ENCODE data around the gene DNTTIP2. TPM values are rescaled to one million over a fixed set of nuclear protein-coding genes. Genes with fewer than 3 reads are reported as not detected.

Gene DNTTIP2
- total RNA-seq, 1 experiment from 2014 or later, result 61.5 TPM

GRCh38 chr1:93816970-93817678 lies 61.9 kb downstream of the DNTTIP2 start:
- ATAC-seq (no peak), DNase-seq (ENCODE audit: low spot score) (no peak)
- no peak for TF ChIP-seq ZSCAN18 (CRISPR knock-in tag; IDR thresholded peaks at IDR 0.05)
- no peak for TF ChIP-seq NFE2L1 (CRISPR knock-in tag; IDR thresholded peaks at IDR 0.05)
- TF ChIP-seq ZNF121 (CRISPR knock-in tag; IDR thresholded peaks at IDR 0.05), result no peak
- TF ChIP-seq, protein P1, sequence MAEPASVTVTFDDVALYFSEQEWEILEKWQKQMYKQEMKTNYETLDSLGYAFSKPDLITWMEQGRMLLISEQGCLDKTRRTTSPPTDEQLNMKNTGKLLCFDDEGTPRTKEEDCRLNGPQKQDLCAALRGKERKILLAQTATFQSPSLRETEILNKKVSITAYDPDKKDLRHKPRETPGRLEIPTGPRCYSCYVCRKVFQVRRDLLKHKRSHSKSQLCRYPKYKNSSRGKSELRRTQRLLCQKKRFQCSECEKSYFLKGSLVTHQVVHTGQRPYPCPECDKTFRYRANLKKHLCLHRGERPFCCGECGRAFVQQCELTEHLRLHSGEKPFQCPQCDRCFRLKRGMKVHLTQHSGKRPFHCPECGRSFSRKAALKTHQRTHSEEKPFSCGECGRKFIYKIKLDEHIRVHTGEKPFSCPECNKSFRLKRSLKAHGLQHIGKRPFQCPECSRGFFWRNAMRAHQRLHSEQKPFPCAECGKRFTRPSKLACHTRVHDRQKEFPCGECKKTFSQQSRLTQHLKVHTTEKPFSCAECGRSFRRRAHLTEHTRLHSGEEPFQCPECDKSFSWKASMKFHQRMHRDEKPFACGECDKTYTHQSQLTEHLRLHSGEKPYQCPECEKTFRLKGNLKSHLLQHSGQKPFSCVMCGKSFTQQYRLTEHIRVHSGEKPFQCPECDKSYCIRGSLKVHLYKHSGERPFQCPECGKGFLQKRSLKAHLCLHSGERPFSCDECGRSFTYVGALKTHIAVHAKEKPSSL (CRISPR knock-in tag; conservative IDR thresholded peaks at IDR 0.05), result no peak
- no peak for TF ChIP-seq IRF1 (CRISPR knock-in tag; IDR thresholded peaks at IDR 0.05)
- TF ChIP-seq NFATC4 (CRISPR knock-in tag; IDR thresholded peaks at IDR 0.05), result no peak
- TF ChIP-seq OVOL2 (CRISPR knock-in tag; IDR thresholded peaks at IDR 0.05; ENCODE audit: borderline replicate concordance), result no peak
- TF ChIP-seq GABPB1 (CRISPR knock-in tag; IDR thresholded peaks at IDR 0.05), result no peak
- no peak for TF ChIP-seq E2F1 (CRISPR knock-in tag; IDR thresholded peaks at IDR 0.05)
- TF ChIP-seq, protein P2, sequence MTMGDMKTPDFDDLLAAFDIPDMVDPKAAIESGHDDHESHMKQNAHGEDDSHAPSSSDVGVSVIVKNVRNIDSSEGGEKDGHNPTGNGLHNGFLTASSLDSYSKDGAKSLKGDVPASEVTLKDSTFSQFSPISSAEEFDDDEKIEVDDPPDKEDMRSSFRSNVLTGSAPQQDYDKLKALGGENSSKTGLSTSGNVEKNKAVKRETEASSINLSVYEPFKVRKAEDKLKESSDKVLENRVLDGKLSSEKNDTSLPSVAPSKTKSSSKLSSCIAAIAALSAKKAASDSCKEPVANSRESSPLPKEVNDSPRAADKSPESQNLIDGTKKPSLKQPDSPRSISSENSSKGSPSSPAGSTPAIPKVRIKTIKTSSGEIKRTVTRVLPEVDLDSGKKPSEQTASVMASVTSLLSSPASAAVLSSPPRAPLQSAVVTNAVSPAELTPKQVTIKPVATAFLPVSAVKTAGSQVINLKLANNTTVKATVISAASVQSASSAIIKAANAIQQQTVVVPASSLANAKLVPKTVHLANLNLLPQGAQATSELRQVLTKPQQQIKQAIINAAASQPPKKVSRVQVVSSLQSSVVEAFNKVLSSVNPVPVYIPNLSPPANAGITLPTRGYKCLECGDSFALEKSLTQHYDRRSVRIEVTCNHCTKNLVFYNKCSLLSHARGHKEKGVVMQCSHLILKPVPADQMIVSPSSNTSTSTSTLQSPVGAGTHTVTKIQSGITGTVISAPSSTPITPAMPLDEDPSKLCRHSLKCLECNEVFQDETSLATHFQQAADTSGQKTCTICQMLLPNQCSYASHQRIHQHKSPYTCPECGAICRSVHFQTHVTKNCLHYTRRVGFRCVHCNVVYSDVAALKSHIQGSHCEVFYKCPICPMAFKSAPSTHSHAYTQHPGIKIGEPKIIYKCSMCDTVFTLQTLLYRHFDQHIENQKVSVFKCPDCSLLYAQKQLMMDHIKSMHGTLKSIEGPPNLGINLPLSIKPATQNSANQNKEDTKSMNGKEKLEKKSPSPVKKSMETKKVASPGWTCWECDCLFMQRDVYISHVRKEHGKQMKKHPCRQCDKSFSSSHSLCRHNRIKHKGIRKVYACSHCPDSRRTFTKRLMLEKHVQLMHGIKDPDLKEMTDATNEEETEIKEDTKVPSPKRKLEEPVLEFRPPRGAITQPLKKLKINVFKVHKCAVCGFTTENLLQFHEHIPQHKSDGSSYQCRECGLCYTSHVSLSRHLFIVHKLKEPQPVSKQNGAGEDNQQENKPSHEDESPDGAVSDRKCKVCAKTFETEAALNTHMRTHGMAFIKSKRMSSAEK (CRISPR knock-in tag; IDR thresholded peaks at IDR 0.05; ENCODE audit: borderline replicate concordance), result no peak
- TF ChIP-seq JAZF1 (CRISPR knock-in tag; IDR thresholded peaks at IDR 0.05), result no peak
- TF ChIP-seq ATF2 (CRISPR knock-in tag; IDR thresholded peaks at IDR 0.05; ENCODE audit: borderline replicate concordance, low read depth), result no peak
- TF ChIP-seq TP53 (CRISPR knock-in tag; IDR thresholded peaks at IDR 0.05), result no peak
- no peak for TF ChIP-seq TEAD4 (CRISPR knock-in tag; IDR thresholded peaks at IDR 0.05)
- TF ChIP-seq, protein P3, sequence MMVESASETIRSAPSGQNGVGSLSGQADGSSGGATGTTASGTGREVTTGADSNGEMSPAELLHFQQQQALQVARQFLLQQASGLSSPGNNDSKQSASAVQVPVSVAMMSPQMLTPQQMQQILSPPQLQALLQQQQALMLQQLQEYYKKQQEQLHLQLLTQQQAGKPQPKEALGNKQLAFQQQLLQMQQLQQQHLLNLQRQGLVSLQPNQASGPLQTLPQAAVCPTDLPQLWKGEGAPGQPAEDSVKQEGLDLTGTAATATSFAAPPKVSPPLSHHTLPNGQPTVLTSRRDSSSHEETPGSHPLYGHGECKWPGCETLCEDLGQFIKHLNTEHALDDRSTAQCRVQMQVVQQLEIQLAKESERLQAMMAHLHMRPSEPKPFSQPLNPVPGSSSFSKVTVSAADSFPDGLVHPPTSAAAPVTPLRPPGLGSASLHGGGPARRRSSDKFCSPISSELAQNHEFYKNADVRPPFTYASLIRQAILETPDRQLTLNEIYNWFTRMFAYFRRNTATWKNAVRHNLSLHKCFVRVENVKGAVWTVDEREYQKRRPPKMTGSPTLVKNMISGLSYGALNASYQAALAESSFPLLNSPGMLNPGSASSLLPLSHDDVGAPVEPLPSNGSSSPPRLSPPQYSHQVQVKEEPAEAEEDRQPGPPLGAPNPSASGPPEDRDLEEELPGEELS (CRISPR knock-in tag; IDR thresholded peaks at IDR 0.05), result no peak
- no peak for TF ChIP-seq PRDM15 (CRISPR knock-in tag; IDR thresholded peaks at IDR 0.05)
- POLR2A ChIA-PET, result interaction anchor here (1.2 kb wide), 1 partner anchor 29 kb away, joined by 3 read pairs; no protein-coding TSS in a partner anchor
- no peaks in the 10 kb centered on the region for H3K9me3 Mint-ChIP-seq
- no peaks in the 10 kb centered on the region for H3K27me3 Mint-ChIP-seq (ENCODE audit: low read depth)
- no peaks in the 10 kb centered on the region for H3K36me3 Mint-ChIP-seq
- CTCF ChIA-PET, result interaction anchor here (0.5 to 8.4 kb wide), 6 partner anchors 27 to 189 kb away, joined by 3 to 240 read pairs (median 4); no protein-coding TSS in a partner anchor
- H3K4me1 Mint-ChIP-seq, result peaks cover 81% of the 10 kb centered on the region
- H3K27ac Mint-ChIP-seq, result peak overlapping the region; percentile 57; the same call in 1 of the 2 replicates
- no peak overlapping the region for H3K4me3 Mint-ChIP-seq
